K562 (cell line): ENCODE results near the gene SCN2B. TPM values are rescaled to one million over a fixed set of nuclear protein-coding genes. Genes with fewer than 3 reads are reported as not detected.

Source experiments
- COPS2 ChIP-seq: fragments of 450-650 bp; conservative IDR thresholded peaks from 2 replicates; pipeline ENCODE4 v1.6.1; 2016; ENCODE audit warnings: mild to moderate bottlenecking, moderate library complexity
- CREB1 ChIP-seq, 2 experiments: sonication (generic) in 1 of 2; formaldehyde crosslinking in 1 of 2; IDR thresholded peaks; 2 replicates each; pipeline versions ENCODE4 v1.6.1 to v1.8.0; 2012 to 2022; ENCODE audit warnings: inconsistent platforms in 1 of 2, mild to moderate bottlenecking in 1 of 2, missing genetic modification reagents in 1 of 2, moderate library complexity in 1 of 2
- DEAF1 ChIP-seq: fragments of 450-650 bp; formaldehyde crosslinking; IDR thresholded peaks from 2 replicates; pipeline ENCODE4 v1.4.0; 2020; ENCODE audit warnings: mild to moderate bottlenecking, moderate library complexity
- EGR1 ChIP-seq: fragments of 450-650 bp; conservative IDR thresholded peaks from 2 replicates; pipeline ENCODE4 v1.6.1; 2017; ENCODE audit warnings: mild to moderate bottlenecking
- GTF2B ChIP-seq: IDR thresholded peaks from 2 replicates; pipeline ENCODE4 v1.6.1; 2011; ENCODE audit not compliant: insufficient read length; ENCODE audit errors: extremely low read depth
- IRF2 ChIP-seq: sonication (generic); formaldehyde crosslinking; IDR thresholded peaks from 2 replicates; pipeline ENCODE4 v1.8.1; 2022; ENCODE audit warnings: mild to moderate bottlenecking, missing genetic modification reagents
- KAT8 ChIP-seq: fragments of 450-650 bp; IDR thresholded peaks from 2 replicates; pipeline ENCODE4 v1.6.1; 2016; ENCODE audit warnings: low read depth, mild to moderate bottlenecking
- KLF10 ChIP-seq: fragments of 250-450 bp; sonication (Bioruptor Pico); IDR thresholded peaks from 2 replicates; pipeline ENCODE4 v1.6.1; 2021; ENCODE audit warnings: matching md5 sums
- L3MBTL2 ChIP-seq: fragments of 450-650 bp; IDR thresholded peaks from 2 replicates; pipeline ENCODE4 v1.6.1; 2016; ENCODE audit warnings: mild to moderate bottlenecking, moderate library complexity
- MAX ChIP-seq: sonication (generic); formaldehyde crosslinking; IDR thresholded peaks from 2 replicates; pipeline ENCODE4 v1.9.0; 2022; ENCODE audit warnings: mild to moderate bottlenecking, missing genetic modification reagents
- MIER1 ChIP-seq: fragments of 450-650 bp; IDR thresholded peaks from 2 replicates; pipeline ENCODE4 v1.6.1; 2016; ENCODE audit warnings: antibody characterized with exemption, mild to moderate bottlenecking, low read depth
- MTA1 ChIP-seq: fragments of 450-650 bp; IDR thresholded peaks from 2 replicates; pipeline ENCODE4 v1.6.1; 2017; ENCODE audit warnings: borderline replicate concordance
- MTA3 ChIP-seq: fragments of 450-650 bp; formaldehyde crosslinking; IDR thresholded peaks from 2 replicates; pipeline ENCODE4 v1.6.1; 2017; ENCODE audit warnings: mild to moderate bottlenecking, borderline replicate concordance
- NFIC ChIP-seq: fragments of 450-650 bp; IDR thresholded peaks from 2 replicates; pipeline ENCODE4 v1.6.1; 2017; ENCODE audit warnings: mild to moderate bottlenecking, inconsistent platforms
- NR4A1 ChIP-seq, 2 experiments: fragments of 250-450 bp in 1 of 2; fragments of 450-650 bp in 1 of 2; sonication (Bioruptor Pico) in 1 of 2; IDR thresholded peaks; 2 replicates each; pipeline versions ENCODE4 v1.4.0 to v1.6.1; 2016 to 2020; ENCODE audit warnings: mild to moderate bottlenecking in 2 of 2, missing compliant biosample characterization in 1 of 2, missing genetic modification characterization in 1 of 2, moderate library complexity in 1 of 2
- RBBP5 ChIP-seq: fragments of 200-600 bp; sonication (generic); IDR thresholded peaks from 2 replicates; pipeline ENCODE4 v1.6.1; 2012; ENCODE audit warnings: borderline replicate concordance, mild to moderate bottlenecking, low read length, control low read depth, inconsistent platforms; ENCODE audit not compliant: insufficient read depth, poor library complexity, severe bottlenecking
- SAFB ChIP-seq: fragments of 200-400 bp; formaldehyde crosslinking; IDR thresholded peaks from 2 replicates; pipeline ENCODE4 v1.6.1; 2017; ENCODE audit warnings: low read depth, low read length, borderline replicate concordance
- TAF9B ChIP-seq: fragments of 450-650 bp; IDR thresholded peaks from 2 replicates; pipeline ENCODE4 v1.6.1; 2018; ENCODE audit warnings: mild to moderate bottlenecking; ENCODE audit not compliant: partially characterized antibody
- ZBTB7A ChIP-seq: IDR thresholded peaks from 2 replicates; pipeline ENCODE4 v1.6.1; 2011; ENCODE audit warnings: low read depth, mild to moderate bottlenecking, low read length, moderate library complexity, borderline replicate concordance; ENCODE audit not compliant: control insufficient read depth
- ZC3H11A ChIP-seq: IDR thresholded peaks from 2 replicates; pipeline ENCODE4 v1.6.1; 2012; ENCODE audit warnings: low read depth, low read length, improper control_type of control experiment
- ZNF282 ChIP-seq: sonication (generic); formaldehyde crosslinking; IDR thresholded peaks from 2 replicates; pipeline ENCODE4 v1.8.1; 2023; ENCODE audit warnings: missing genetic modification reagents
- ZNF518B ChIP-seq: fragments of 250-450 bp; sonication (Bioruptor Pico); IDR thresholded peaks from 2 replicates; pipeline ENCODE4 v1.5.0; 2021; ENCODE audit warnings: mild to moderate bottlenecking, moderate library complexity
- polyA plus RNA-seq, 8 experiments: library from polyadenylated mRNA; depleted of rRNA in 4 of 8; stranded (reverse) in 5 of 8; unstranded in 3 of 8; fragments of >200 nt; fragmentation: Nextera tagmentation in 2 of 8; fragmentation: Illumina TruSeq in 1 of 8; extraction: Ambion mirVana in 2 of 8; extraction: Trizol in 1 of 8; gene quantifications; 2 replicates each; pipeline versions ENCODE4 v1.2.1 to v1.2.3, GENCODE V29; 2011 to 2014; ENCODE audit warnings: inconsistent platforms in 1 of 8, missing spikeins in 1 of 8
- total RNA-seq, 7 experiments: library from RNA; depleted of rRNA in 6 of 7; stranded (reverse); fragments of >200 nt in 6 of 7; fragmentation: Illumina TruSeq in 2 of 7; extraction: Trizol in 2 of 7; gene quantifications; 2 replicates each; pipeline versions ENCODE4 v1.2.1 to v1.2.3, GENCODE V29; 2011 to 2021; ENCODE audit warnings: low replicate concordance in 1 of 7

Gene SCN2B
- total and polyA plus RNA-seq, 9 of the 15 experiments (the other 6 are each of a cell fraction or from before 2014, with no cell fraction given) = not detected

- TF ChIP-seq CREB1 (IDR thresholded peaks at IDR 0.05) (no peak), CREB1 (CRISPR knock-in tag; IDR thresholded peaks at IDR 0.05) (0 out of 2 replicates have a peak, but pooled peaks have one; percentile 40), SAFB (no peak), COPS2 (no peak), ZC3H11A (no peak), MTA1 (no peak), EGR1 (no peak; the same call in 1 of the 2 replicates), NFIC (peak; percentile 51; the same call in 1 of the 2 replicates), MTA3 (peak; percentile 44; the same call in 1 of the 2 replicates), IRF2 (CRISPR knock-in tag) (no peak), RBBP5 (no peak), ZNF518B (no peak), MIER1 (no peak), KAT8 (no peak), NR4A1 (CRISPR knock-in tag; IDR thresholded peaks at IDR 0.05) (no peak), NR4A1 (tag; IDR thresholded peaks at IDR 0.05) (no peak), TAF9B (no peak), ZNF282 (CRISPR knock-in tag) (no peak), ZBTB7A (no peak), MAX (CRISPR knock-in tag) (no peak), L3MBTL2 (no peak), KLF10 (CRISPR knock-in tag) (no peak), DEAF1 (peak; percentile 83), GTF2B (no peak)
Observed at GRCh38 chr11:118145285-118146227, 30.9 kb downstream of the SCN2B start (continued).
